ENCODE data around the gene TACR1.
"Not testable (repeated sequence)": the region's sequence is repeated elsewhere in the genome, so short reads cannot be mapped to it uniquely, and the experiment has no call there.

TACR1 gene

GRCh38 chr2:75195076-75195691 is 4.1 kb downstream of the TACR1 start:
- no peak for DNase-seq
- intact Hi-C loops (cut with DNase I): no loop called here

- no peak for DNase-seq
- intact Hi-C loops (cut with DNase I): no loop called here
Observed at GRCh38 chr2:75194184-75194868, 5.0 kb downstream of the TACR1 start.

GRCh38 chr2:75192496-75192895 is 6.8 kb downstream of the TACR1 start:
- DNase-seq: no peak
- intact Hi-C loops (cut with DNase I): no loop called here

GRCh38 chr2:75190271-75190990 is 8.9 kb downstream of the TACR1 start:
- DNase-seq: no peak
- intact Hi-C loops (cut with DNase I): no loop called here

GRCh38 chr2:75186821-75187220 is 12.5 kb downstream of the TACR1 start:
- peak in 3 of 10 donors; percentile 17 to 71 (median 67) for DNase-seq
- intact Hi-C loops (cut with DNase I): no loop called here

- no peak for DNase-seq
- intact Hi-C loops (cut with DNase I): no loop called here
Observed at GRCh38 chr2:75182606-75183005, 16.7 kb downstream of the TACR1 start.

GRCh38 chr2:75180476-75180875 is 18.8 kb downstream of the TACR1 start:
- DNase-seq: no peak
- intact Hi-C loops (cut with DNase I): no loop called here

GRCh38 chr2:75177427-75177826 is 21.9 kb downstream of the TACR1 start:
- intact Hi-C loops (cut with DNase I): no loop called here
- DNase-seq: no peak

GRCh38 chr2:75175456-75175855 is 23.9 kb downstream of the TACR1 start:
- intact Hi-C loops (cut with DNase I): no loop called here
- no peak for DNase-seq

GRCh38 chr2:75174981-75175380 is 24.3 kb downstream of the TACR1 start:
- no peak for DNase-seq
- intact Hi-C loops (cut with DNase I): no loop called here

GRCh38 chr2:75174519-75174918 is 24.8 kb downstream of the TACR1 start:
- intact Hi-C loops (cut with DNase I): no loop called here
- no peak for DNase-seq

- no peak for DNase-seq
- intact Hi-C loops (cut with DNase I): no loop called here
Observed at GRCh38 chr2:75173740-75174139, 25.6 kb downstream of the TACR1 start.

- intact Hi-C loops (cut with DNase I); DNase-seq: not testable (repeated sequence)
Observed at GRCh38 chr2:75171423-75171822, 27.9 kb downstream of the TACR1 start.

GRCh38 chr2:75170889-75171288 is 28.4 kb downstream of the TACR1 start:
- no peak for DNase-seq
- intact Hi-C loops (cut with DNase I): no loop called here

GRCh38 chr2:75168186-75168585 is 31.1 kb downstream of the TACR1 start:
- intact Hi-C loops (cut with DNase I): no loop called here
- DNase-seq: no peak

- DNase-seq: no peak
- intact Hi-C loops (cut with DNase I): no loop called here
Observed at GRCh38 chr2:75166491-75166890, 32.8 kb downstream of the TACR1 start.

- intact Hi-C loops (cut with DNase I): no loop called here
- DNase-seq: no peak
Observed at GRCh38 chr2:75162897-75163296, 36.4 kb downstream of the TACR1 start.

- intact Hi-C loops (cut with DNase I): no loop called here
Observed at GRCh38 chr2:75162259-75162658, 37.1 kb downstream of the TACR1 start.

GRCh38 chr2:75157435-75157834 is 41.9 kb downstream of the TACR1 start:
- no peak for DNase-seq
- intact Hi-C loops (cut with DNase I): no loop called here

More at GRCh38 chr2:75162259-75162658, 37.1 kb downstream of the TACR1 start:
- no peak for DNase-seq

- intact Hi-C loops (cut with DNase I): no loop called here
- no peak for DNase-seq
Observed at GRCh38 chr2:75155115-75155514, 44.2 kb downstream of the TACR1 start.

GRCh38 chr2:75153221-75153620 is 46.1 kb downstream of the TACR1 start:
- intact Hi-C loops (cut with DNase I): no loop called here
- no peak for DNase-seq

GRCh38 chr2:75152243-75152642 is 47.1 kb downstream of the TACR1 start:
- intact Hi-C loops (cut with DNase I); DNase-seq: not testable (repeated sequence)
